ENCODE results near the gene FAM90A1.
"Not testable (repeated sequence)": the region's sequence is repeated elsewhere in the genome, so short reads cannot be mapped to it uniquely, and the experiment has no call there.

- TF ChIP-seq EGR1 (IDR thresholded peaks at IDR 0.05; ENCODE audit: low read depth in 2 of 2); CTCF (IDR thresholded peaks at IDR 0.05; ENCODE audit: low read depth, low read length, missing input control): not testable (repeated sequence)
Measured at GRCh38 chr12:8229486-8229885, 2.1 kb upstream of the FAM90A1 start.

Data from liver (tissue), 3 donors.